HS-5 (cell line): Measurements from ENCODE around the gene ZC3H13.

Experiments used
- DNase-seq: peaks from one replicate; pipeline ENCODE4 v3.0.0-alpha.2; 2012; ENCODE audit warnings: low read depth

ZC3H13 gene

DNA sequence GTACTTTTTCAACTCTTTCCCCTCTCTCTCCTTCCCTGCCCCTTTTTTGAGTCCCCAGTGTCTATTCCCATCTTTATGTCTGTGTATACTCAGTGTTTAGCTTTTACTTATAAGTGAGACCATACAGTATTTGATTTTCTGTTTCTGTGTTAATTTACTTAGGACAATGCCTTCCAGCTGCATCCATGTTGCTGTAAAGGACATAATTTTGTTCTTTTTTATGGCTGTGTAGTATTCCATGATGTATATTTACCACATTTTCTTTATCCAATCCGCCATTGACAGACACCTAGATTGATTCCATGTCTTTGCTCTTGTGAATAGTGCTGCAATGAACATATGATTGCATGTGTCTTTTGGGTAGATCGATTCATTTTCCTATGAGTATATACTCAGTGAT lies 10.7 kb upstream of the ZC3H13 start:
- DNase-seq = no peak

DNA sequence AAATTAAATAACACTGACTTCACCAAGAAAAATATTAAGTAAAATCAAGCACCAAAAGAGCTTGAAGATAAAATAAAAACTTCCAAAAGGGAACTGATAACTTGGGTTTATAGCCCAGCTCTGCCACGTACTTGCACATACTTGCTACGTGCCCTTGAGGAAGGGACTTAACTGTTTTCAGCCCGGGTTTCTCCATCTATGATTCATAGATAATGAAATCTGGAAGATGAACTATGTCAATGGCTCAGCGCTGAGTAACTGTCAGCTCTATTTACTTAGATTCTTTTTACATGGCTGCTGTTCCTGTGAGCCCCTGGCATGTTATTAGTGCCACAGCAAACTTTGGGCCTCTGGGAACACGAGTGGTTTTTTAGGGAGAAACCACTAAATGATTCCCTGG lies 9.6 kb upstream of the ZC3H13 start:
- no peak for DNase-seq

DNA sequence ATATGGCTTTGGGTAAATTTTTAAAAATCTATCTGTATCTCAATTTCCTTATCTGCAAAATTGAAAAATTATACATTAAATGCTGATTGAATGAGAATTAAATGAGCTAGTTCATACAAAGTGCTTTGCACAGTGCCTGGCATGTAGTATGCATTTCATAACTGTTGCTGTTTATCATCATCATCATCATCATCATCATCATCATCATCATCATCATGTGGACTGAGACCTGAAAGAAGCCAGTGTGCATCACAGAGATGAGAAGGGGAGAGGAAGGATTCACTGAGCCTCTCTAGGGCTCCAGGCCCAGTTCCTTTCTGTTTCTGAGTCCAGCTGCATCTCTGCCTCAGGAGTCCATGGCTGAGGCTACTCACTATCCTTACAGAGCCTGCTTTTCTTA lies 6.9 kb upstream of the ZC3H13 start:
- DNase-seq = no peak

DNA sequence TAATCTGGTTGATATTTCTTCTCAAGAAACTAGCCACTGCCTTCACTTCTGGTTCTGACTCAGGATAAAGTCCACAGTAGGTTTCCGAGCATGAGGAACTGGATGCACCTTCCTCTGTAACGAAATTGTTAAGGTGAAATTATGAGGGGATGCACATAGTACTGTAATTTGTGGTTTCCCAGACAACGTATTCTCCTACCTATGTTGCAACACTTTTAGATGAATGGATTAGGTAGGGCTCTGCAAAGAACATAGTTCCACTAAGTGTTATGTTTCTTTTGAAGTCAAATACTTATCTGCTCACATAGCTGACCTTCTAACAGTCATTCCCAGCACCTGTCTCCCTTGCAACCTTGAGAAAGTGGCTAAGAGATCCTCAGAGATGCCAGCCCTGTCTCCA lies 5.7 kb upstream of the ZC3H13 start:
- no peak for DNase-seq

DNA sequence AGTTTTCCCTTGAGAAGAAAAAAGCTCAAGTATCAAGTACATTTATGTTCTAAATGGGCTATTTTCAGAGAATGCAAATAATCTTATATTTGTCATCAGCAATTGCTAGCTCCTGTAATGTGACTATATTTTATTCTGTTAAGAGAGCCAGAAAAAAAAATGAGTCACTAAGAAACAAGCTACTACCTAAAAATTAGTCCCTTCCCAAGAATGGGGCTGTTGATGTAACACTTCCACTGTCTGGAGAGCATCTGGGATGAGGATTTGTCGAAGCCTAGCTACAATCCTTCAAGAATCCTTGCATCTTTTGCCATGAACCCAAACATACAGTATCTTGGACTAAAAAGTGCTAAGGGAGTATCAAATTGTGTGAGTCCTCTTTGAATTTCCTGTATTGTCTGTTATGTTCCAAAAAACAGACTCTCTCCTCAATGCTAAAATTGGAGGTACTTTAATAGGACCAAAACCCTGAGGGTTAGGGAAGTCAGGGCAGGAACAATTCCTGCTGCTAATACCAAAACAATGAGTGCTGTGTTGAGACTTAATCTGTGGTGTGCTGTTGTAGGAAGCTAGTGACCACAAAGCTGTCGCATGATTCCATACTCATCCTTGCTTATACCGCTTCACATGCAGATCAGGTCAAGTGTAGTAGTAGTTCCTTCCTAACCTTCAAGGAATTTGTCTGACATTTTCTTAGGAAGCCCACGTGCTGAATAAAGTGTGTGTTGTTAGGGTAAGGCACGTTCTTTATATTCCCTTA lies 4.9 kb upstream of the ZC3H13 start:
- no peak for DNase-seq

DNA sequence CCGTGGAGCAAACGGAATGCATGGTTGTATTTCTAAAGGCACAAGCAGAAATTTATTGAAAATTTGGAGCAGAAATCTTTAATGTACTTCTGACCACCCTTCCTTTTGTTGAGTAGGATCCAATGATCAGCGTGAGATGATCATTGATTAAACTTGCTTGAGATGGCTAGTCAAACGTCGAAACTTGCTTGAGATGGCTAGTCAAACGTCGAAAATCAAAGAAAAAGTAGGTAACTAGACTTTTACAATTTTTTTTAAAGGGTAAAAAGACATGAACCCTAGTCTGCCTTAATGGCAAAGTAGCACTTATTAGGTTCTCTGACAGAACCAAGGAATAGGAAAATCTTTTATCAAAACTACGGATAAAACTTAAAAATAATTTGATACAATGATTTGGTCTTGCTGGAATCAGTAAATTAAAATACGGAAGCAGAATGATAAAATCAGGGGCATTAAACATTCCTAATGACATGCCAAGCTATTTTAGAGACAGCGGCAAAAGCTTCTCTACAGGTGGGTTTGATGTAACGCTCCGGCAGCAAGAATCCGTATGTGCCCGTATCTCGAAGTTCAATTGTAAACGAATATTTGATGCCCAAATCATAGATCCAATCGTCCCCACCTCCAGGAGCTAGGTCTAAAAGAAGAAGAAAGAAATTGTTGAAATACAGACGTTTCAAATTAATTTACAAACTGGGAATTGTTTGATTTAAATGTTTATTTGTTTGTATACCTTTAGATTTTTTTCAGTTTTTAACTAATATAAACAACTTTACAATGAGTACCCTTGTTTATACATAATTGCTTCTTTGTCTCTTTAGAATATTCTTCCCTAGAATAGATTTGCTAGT lies 841 bp upstream of the ZC3H13 start:
- DNase-seq = no peak

DNA sequence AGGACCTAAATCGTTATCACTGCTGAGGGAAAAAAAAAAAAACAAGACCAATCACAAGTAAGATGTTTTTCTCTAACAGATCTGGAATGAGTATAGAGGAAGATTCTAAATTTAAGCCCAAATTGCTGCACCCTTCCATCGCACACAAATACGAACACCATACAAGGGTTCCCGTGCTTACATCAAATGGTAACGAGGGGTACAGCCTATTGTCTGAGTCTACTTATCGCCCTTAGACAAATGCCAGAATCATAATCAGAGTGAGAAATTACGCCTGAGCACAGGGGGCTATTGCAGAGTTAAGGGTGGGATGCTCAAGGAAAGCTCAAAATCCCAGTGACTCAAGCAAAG lies 603 bp downstream of the ZC3H13 start:
- no peak for DNase-seq

DNA sequence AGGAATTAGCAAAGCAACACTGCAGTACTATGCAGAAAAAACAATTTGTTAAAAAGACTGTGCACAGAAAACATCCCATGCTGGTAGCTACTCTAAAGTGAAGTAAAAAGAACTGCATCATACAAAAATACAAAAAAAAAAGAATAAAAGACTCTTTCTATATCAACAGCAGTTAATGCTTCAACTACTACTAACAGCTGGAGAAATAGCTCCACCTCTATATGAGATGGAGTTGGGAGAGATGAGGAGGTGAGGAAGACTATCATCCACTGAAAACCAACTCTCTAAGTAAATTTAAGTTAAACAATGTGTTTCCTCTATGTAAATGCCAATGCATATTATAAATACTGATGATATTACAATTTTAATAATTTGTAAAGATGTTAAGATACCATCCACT lies 1.8 kb downstream of the ZC3H13 start:
- no peak for DNase-seq

DNA sequence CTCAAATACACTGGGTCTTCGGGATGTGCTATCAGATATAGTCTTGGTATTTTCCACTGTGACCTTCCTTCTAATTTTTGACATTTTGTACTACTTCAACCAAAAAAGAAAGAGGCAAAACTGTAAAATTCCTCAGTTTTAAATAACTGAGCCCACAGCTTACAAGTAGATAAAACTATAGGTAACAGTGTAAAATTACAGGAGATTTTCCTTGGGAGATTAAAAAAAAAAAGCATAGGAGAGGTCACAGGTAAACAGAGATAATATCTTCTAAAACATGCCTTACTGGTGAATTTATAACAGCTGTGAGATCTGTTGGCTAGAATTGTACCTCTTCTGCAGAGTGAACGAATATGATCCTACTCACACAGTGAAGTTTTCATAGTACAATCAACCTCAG lies 7.1 kb downstream of the ZC3H13 start:
- no peak for DNase-seq

DNA sequence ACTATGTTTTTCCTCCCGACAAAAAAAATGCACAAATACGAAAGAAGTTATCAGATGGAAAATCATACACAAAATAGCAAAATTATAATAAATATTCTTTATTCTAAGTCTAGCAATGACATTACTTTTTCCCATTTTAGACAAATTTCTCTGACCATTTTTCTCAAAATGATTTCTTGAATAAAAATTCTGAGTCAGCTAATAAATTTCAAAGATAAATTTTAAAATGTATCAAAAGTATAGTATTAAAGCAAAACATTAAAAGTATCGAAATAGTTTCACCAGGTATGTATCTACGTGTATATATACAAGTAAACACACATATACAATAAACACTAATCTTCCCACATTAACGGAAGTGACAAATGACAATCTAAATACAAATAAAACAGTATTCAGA lies 8.9 kb downstream of the ZC3H13 start:
- no peak for DNase-seq

DNA sequence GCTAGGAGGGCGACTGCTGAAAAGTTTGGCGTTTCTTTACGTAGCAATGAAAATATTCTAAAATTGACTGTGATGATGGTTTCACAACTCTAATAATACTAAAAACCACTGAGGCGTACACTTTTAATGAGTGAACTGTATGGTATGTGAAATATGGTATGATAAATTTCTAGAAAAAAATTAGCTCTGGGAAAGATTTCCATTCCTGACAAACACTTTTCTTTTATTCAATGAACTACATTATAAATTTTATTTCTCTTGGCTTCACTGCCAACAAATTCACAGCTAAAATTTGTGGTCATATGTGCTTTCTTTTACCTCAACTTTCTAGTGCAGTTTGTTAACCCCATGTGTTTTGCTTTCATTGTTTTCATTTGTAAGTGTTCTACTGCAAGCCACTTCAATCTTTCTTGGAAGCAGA lies 11.1 kb downstream of the ZC3H13 start:
- DNase-seq = no peak

DNA sequence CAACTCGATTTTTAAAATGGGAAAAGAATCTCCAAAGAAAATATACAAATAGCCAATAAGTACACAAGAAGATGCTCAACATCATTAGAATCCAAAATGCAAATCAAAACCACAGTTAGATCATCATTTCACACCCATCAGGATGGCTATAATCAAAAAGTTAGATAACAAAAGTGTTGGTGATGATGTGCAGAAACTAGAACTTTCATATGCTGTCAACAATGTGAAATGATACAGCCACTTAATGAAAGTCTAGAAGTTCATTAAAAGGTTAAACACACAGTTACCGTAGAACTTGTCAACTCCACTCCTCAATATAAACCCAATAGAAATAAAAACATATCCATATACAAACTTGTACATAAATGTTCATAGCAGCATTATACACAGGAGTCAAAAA lies 11.8 kb downstream of the ZC3H13 start:
- no peak for DNase-seq

DNA sequence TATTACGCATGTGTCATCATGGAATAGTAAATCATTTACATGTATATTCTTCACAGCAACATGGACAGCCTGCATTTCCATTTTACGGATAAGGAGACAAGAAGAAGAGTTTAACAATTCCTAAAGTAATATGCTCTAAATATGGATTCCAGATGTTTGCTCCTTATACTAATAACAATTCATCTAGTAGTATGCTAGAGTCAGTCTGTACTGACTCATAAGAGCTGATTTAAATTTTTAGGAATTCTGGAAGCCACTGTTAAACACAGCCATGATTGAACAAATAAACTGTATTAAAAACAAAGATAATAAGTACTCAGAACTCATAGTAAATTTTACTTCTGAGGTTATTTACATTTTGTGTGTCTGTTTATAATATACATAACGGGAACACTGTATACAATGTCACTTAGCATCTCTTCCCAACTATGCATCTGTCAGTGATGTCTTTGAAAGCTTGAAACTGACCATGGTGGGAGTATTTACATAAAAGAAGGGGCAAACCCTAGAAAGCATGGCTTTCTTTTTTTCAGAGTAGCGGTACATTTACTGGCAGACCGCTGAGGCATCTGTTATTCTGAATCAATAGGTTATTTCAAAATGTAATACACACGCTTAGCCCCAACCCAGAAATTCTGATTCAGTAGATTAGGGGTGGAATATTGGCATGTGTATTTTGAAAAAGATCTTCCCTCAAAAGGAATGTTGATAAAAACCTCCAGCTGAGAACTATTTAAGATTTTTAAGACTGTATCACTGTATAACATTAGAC lies 12.9 kb downstream of the ZC3H13 start:
- DNase-seq = no peak

DNA sequence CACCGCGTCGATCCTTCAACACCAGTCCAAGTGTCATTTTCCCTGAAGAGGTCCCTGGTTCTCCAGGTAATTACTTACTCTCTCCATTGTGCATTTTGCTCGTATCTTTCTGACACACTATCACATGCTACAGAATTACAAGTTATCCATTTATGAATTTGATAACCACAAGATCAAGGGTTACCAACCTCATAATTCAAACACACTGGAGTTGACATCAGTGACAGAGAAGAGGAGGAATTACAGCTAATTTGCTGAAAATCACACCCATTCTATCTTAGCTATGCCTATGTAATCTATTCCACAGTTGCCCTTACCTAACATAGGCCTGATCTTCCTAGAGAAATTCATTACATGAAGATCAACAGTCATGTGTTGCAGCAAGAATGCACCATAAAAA lies 14.2 kb downstream of the ZC3H13 start:
- no peak for DNase-seq

DNA sequence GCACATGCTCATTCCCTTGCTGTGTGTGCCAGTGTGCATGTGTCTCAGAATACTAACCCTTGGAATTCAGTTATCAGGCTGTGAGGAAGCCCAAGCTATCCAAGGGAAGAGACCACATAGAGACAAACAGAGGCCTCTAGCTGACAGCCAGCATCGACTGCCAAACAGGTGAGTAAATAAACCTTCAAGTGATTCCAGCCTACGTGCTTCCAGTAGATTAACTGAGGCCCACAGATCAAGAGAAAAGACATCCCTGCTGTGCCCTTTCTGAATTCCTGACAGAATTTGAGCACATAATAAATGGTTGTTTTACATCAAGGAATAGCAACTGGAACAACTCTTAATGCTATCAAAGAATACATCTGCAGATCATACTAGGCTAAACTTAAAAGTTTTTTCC lies 17.5 kb downstream of the ZC3H13 start:
- no peak for DNase-seq

DNA sequence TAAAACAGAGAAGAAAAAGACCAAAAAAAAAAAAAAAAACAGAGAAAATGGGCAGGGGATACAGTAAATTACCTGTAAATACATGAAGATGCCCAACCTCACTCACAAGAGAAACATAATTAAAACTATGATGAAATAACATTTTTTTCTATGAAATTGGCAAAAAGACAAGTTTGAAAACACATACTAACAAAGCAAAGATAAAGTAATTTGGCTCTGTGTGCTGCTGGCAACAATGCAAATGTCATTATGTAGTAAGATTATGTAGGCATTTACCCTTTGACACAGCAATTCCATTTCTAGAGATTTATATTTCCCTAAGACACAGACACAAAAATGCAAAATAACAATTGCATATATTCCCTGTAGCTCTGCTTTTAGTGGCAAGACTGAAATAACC lies 20.2 kb downstream of the ZC3H13 start:
- DNase-seq = no peak

DNA sequence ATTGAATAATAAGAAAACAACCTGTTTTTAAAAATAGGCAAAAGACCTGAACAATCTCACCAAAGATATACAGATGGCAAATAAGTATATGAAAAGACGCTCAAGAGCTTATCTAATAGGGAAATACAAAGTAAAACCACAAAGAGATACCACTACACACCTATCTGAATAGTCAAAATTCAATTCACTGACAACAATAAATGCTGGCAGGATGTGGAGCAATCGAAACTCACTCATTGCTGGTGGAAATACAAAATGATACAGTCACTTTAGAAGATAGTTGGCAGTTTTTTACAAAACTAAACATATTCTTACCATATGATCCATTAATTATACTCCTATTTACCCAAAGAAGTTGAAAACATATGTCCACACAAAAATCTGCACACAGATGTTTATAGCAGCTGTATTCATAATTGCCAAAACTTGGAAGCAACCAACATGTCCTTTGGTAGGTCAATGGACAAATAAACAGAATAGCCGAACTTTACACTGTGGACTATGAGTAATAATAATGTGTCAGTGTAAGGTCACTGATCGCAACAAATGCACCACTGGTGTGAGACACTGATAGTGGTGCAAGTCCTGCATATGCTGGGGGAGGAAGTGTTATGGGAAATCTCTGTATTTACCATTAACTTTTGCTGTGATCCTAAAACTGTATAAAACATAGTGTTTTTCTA lies 20.8 kb downstream of the ZC3H13 start:
- DNase-seq = no peak

DNA sequence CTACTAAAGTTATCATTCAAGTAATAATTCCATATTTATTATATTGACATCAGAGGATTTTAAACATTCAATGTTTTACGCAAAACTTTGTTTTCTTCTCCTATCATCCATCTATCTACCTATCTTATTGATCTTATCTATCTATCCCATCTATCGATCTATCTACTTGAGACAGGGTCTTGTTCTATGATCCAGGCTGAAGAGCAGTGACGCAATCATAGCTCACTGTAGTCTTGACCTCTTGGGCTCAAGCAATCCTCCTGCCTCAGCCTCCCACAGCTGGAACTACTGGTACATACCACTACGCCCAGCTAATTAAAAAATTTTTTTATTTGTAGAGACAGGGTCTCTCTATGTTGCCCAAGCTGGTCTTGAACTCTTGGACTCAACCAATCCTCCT lies 27.4 kb downstream of the ZC3H13 start:
- no peak for DNase-seq

DNA sequence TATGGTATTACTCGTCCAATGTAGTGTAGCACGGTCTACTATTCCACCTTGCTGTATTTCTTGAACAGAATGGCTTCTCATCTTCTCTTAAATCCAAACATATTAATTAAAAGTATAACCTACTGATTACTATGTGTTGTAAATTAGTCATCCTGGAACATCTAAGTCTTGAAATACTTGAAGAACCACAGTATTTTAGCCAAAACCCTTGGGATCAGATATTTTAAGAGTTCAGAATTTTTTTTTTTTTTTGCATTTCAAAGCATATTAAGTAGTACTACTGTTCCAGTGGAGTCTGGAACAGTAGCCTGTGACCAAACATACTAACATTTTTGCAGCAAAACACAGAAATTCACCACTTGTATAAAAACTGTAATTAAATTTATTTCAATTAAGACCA lies 30.1 kb downstream of the ZC3H13 start:
- DNase-seq = no peak

DNA sequence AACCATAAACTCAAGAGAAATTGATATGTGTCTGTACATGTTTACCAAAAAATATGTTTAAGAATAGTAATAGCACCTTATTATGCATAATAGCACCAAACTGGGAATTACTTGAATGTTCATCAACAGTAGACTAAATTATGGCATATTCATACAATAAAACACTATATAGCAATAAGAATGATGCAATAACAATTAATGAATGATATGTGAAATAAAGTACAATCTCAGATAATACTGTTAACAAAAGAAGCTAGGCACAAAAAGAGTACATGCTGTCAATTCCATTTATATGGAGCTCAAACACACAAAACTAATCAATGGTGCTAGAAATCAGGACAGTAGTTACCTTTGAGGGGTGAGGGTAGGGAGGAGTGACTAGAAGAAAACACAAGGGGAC lies 36.3 kb downstream of the ZC3H13 start:
- no peak for DNase-seq

DNA sequence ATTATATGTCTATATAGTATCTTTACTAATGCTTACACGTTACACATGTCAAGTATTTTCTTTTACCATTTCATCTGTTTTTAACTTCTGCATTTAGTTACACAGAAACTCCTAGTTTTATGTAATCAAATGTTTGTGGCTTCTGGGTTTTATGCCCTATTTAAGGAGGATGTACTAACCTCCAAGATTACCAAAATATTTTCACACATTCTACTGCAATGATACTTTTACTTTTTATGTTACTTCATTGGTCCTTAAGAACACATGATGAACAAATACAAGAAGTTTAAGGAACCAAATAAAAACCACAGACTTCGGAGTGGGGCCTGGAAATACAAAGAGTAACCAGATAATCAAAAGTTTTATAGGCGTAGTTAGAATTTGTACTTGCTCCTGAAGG lies 37.2 kb downstream of the ZC3H13 start:
- no peak for DNase-seq

DNA sequence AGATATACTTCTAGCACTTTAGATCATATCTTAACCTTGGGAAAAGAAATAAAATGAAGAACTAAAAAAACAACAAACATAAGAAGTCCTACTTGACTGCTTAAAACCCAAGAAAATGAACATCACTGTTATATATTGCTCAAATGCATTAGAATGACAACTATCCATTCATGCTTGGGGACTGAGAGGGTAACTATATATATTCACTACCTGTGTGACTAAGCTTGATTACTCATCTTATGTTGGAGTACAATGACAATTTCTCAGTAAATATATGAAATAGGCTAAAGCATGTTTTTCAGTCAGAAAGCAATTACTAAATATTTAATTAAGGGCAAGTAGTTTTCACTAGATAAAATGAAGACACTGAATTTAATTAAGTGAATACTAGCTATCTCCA lies 40.1 kb downstream of the ZC3H13 start:
- no peak for DNase-seq
